Central memory CD8-positive, alpha-beta T cell (primary cell): ENCODE results near the gene KCNH8.

Source experiments
- ATAC-seq: fragments of 150-1000 bp; cut with Tn5 transposase; replicated peaks from 2 replicates; pipeline ENCODE4 v1.10.0; 2022; ENCODE audit warnings: mild to moderate bottlenecking, moderate FRiP score, moderate number of reproducible peaks; ENCODE audit not compliant: poor library complexity, severe bottlenecking; ENCODE audit errors: extremely low read depth
- DNase-seq, 2 donors: peaks; one replicate each; pipeline ENCODE4 v3.0.0; 2021; ENCODE audit warnings: low spot score in 2 of 2
- H3K27ac Mint-ChIP-seq: one replicate; pipeline ENCODE4 v1.8.0; 2022; ENCODE audit warnings: low read depth, mild to moderate bottlenecking, moderate library complexity, mixed read lengths
- H3K27me3 Mint-ChIP-seq: one replicate; pipeline ENCODE4 v1.8.0; 2022; ENCODE audit warnings: mixed read lengths
- H3K36me3 Mint-ChIP-seq: one replicate; pipeline ENCODE4 v1.8.0; 2022; ENCODE audit warnings: mild to moderate bottlenecking, moderate library complexity, mixed read lengths; ENCODE audit not compliant: insufficient read depth
- H3K4me1 Mint-ChIP-seq: one replicate; pipeline ENCODE4 v1.8.0; 2022; ENCODE audit warnings: mixed read lengths
- H3K4me3 Mint-ChIP-seq: one replicate; pipeline ENCODE4 v1.8.0; 2022; ENCODE audit warnings: mild to moderate bottlenecking, moderate library complexity, mixed read lengths
- H3K9me3 Mint-ChIP-seq: one replicate; pipeline ENCODE4 v1.8.0; 2022; ENCODE audit warnings: mixed read lengths

Gene KCNH8

DNA sequence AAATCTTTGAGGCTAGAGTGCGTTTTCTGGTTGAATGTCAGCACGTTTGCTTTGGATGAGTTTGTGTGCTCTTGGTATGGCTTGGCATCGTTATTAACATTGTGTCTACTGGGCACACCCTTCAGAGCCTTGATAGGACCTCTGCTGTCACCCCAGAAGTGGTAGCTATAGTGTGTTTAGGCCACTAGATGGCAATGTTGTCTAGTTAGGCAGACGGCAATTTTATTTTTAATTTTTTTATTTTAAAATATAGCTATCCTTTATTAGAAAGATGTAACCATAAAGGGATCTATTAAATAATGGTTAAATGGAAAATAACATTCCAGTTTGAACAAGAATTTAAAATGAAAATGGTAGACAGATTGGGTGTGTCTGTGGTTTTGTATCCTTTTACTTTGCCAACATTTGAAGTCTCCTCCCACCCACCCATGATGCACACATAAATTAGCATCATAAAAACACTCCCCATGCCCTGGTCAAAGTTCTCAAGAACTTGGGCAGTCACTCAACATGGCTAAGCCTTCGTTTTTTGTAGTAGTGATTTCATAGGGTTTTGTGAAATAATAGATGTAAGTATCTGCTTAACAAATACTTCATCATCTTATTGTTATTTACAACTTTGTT, 200.7 kb downstream of the KCNH8 start:
- no peaks in the 10 kb centered on the region for H3K9me3 Mint-ChIP-seq
- DNase-seq (no peak), ATAC-seq (no peak)
- no peak overlapping the region for H3K27ac Mint-ChIP-seq
- no peak overlapping the region for H3K4me3 Mint-ChIP-seq
- no peaks in the 10 kb centered on the region for H3K36me3 Mint-ChIP-seq
- H3K27me3 Mint-ChIP-seq = no peaks in the 10 kb centered on the region
- no peaks in the 10 kb centered on the region for H3K4me1 Mint-ChIP-seq

DNA sequence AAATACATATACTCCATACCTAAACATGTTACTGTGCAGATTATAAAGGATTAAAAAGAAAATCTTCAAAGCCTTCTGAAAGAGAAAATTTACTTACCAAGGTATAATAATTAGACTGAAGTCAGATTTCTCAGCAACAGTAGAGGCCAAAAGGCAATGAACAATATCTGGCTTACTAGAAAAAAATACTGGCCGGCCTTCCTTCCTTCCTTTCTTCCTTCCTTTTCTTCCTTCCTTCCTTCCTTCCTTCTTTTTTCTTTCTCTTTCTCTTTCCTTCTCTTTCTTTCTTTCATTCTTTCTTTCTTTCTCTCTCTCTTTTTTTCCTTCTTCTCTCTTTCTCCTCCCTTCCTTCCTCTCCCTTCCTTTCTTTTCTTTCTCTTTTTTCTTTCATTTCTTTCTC, 209.6 kb downstream of the KCNH8 start:
- no peak overlapping the region for H3K27ac Mint-ChIP-seq
- H3K9me3 Mint-ChIP-seq = no peaks in the 10 kb centered on the region
- no peaks in the 10 kb centered on the region for H3K4me1 Mint-ChIP-seq
- DNase-seq (no peak), ATAC-seq (no peak)
- no peak overlapping the region for H3K4me3 Mint-ChIP-seq
- no peaks in the 10 kb centered on the region for H3K36me3 Mint-ChIP-seq
- no peaks in the 10 kb centered on the region for H3K27me3 Mint-ChIP-seq

DNA sequence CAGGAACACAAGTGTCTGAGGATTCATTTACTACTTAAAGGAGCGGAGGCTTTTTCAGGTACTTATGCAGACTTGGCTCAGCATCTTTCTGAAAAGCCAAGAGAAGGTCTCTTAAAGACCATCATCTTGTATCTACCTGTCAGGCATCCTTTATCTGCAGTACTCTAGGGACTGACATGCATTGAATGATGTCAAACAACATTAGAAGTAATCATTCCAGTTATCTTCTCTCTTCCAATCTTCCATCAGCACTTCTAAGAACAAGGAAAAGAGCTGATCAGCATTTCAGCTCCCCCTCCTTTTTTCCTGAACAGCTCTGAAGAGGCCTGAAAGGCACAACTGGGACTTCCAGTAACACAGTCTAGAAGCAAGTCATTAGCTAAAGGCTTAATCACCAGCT, 214.8 kb downstream of the KCNH8 start:
- peaks cover 4% of the 10 kb centered on the region for H3K9me3 Mint-ChIP-seq
- no peaks in the 10 kb centered on the region for H3K4me1 Mint-ChIP-seq
- no peak for ATAC-seq
- H3K4me3 Mint-ChIP-seq = no peak overlapping the region
- no peak overlapping the region for H3K27ac Mint-ChIP-seq
- H3K36me3 Mint-ChIP-seq = no peaks in the 10 kb centered on the region
- DNase-seq = no peak
- no peaks in the 10 kb centered on the region for H3K27me3 Mint-ChIP-seq

GRCh38 chr3:19364148-19364547, 215.8 kb downstream of the KCNH8 start:
- no peak for DNase-seq
- H3K9me3 Mint-ChIP-seq = peaks cover 5% of the 10 kb centered on the region
- ATAC-seq = no peak
- no peaks in the 10 kb centered on the region for H3K27me3 Mint-ChIP-seq
- H3K36me3 Mint-ChIP-seq = no peaks in the 10 kb centered on the region
- no peak overlapping the region for H3K27ac Mint-ChIP-seq
- no peaks in the 10 kb centered on the region for H3K4me1 Mint-ChIP-seq
- no peak overlapping the region for H3K4me3 Mint-ChIP-seq

- H3K36me3 Mint-ChIP-seq = no peaks in the 10 kb centered on the region
These were observed 217.2 kb downstream of the KCNH8 start for GRCh38 chr3:19365471-19365870.

DNA sequence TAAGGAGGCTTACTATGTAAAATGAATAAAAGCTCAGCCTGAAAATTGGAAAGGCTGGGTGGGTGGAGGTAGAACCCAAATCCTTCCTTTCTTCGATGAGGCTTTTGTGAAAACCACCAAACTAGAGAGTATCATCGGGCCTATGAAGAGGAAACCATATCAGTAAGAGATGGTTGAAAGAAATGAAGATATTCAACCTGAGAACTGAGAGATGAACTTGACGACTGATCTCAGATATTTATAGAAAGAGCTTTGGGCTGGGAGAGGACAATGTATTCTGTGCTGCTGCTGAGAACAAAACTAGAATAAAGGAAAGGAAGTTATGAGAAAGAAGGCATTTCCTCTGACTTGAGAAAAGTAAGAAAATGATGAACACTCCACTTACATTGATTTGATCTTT, 236.6 kb downstream of the KCNH8 start:
- no peak for ATAC-seq
- no peak for DNase-seq
- no peaks in the 10 kb centered on the region for H3K36me3 Mint-ChIP-seq
- H3K9me3 Mint-ChIP-seq = no peaks in the 10 kb centered on the region
- H3K4me3 Mint-ChIP-seq = no peak overlapping the region
- H3K27ac Mint-ChIP-seq = no peak overlapping the region
- H3K4me1 Mint-ChIP-seq = no peaks in the 10 kb centered on the region
- H3K27me3 Mint-ChIP-seq = no peaks in the 10 kb centered on the region

More at GRCh38 chr3:19365471-19365870, 217.2 kb downstream of the KCNH8 start:
- no peaks in the 10 kb centered on the region for H3K27me3 Mint-ChIP-seq
- H3K9me3 Mint-ChIP-seq = peaks cover 16% of the 10 kb centered on the region
- H3K4me3 Mint-ChIP-seq = no peak overlapping the region
- DNase-seq (no peak), ATAC-seq (no peak)
- no peak overlapping the region for H3K27ac Mint-ChIP-seq
- no peaks in the 10 kb centered on the region for H3K4me1 Mint-ChIP-seq

DNA sequence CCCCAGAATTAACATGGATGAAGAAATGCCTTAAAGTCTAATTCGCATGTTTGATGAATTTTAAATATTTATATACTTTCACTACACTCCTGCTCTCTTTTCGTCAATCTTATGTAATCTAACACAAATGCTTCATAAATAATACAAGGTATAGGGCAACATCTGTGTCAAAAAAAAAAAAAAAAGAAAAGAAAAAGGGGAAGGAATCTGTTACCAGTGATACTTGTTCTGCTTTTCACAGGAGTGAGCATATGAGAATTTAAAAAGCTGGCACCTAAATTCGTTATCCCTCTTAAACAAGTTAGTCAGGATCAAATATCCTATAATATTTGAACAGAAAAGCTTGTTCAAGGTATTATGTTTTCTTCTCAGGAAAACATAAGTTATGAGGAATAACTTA, 243.8 kb downstream of the KCNH8 start:
- peaks cover 6% of the 10 kb centered on the region for H3K9me3 Mint-ChIP-seq
- no peaks in the 10 kb centered on the region for H3K4me1 Mint-ChIP-seq
- H3K36me3 Mint-ChIP-seq = no peaks in the 10 kb centered on the region
- H3K4me3 Mint-ChIP-seq = no peak overlapping the region
- DNase-seq = no peak
- no peak overlapping the region for H3K27ac Mint-ChIP-seq
- no peaks in the 10 kb centered on the region for H3K27me3 Mint-ChIP-seq
- no peak for ATAC-seq

GRCh38 chr3:19394946-19395345, 246.6 kb downstream of the KCNH8 start:
- DNase-seq (no peak), ATAC-seq (no peak)
- Mint-ChIP-seq H3K36me3 (no peaks in the 10 kb centered on the region), H3K27ac (no peak overlapping the region), H3K27me3 (no peaks in the 10 kb centered on the region), H3K4me3 (no peak overlapping the region), H3K4me1 (no peaks in the 10 kb centered on the region), H3K9me3 (peaks cover 6% of the 10 kb centered on the region)

GRCh38 chr3:19396726-19397125, 248.4 kb downstream of the KCNH8 start:
- no peak for DNase-seq
- Mint-ChIP-seq H3K4me3 (no peak overlapping the region), H3K4me1 (no peaks in the 10 kb centered on the region), H3K27me3 (no peaks in the 10 kb centered on the region), H3K36me3 (no peaks in the 10 kb centered on the region), H3K9me3 (no peaks in the 10 kb centered on the region), H3K27ac (no peak overlapping the region)
- ATAC-seq = no peak

DNA sequence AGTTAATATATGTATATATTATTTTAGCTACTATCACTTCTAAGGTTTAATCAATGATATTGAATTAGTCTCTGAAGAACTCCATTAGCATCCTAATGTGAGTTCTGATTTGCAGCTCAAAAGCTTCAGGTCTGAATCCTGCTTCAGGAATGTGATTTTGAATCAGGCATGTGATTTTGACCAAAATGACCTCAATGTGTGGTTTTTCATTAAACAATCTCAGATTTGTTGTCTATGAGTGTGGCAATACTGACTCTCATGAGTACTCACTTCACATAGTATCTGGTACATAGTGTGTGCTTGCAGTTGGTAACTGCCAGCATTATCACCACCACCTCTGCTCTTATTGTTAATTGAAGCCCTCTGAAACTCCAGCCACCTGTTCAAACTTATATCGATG, 251.0 kb downstream of the KCNH8 start:
- Mint-ChIP-seq H3K4me3 (no peak overlapping the region), H3K27ac (no peak overlapping the region), H3K27me3 (no peaks in the 10 kb centered on the region), H3K36me3 (no peaks in the 10 kb centered on the region), H3K9me3 (no peaks in the 10 kb centered on the region), H3K4me1 (no peaks in the 10 kb centered on the region)
- ATAC-seq (no peak), DNase-seq (no peak)

GRCh38 chr3:19399836-19400235, 251.5 kb downstream of the KCNH8 start:
- no peaks in the 10 kb centered on the region for H3K4me1 Mint-ChIP-seq
- no peak overlapping the region for H3K4me3 Mint-ChIP-seq
- no peak for ATAC-seq
- no peaks in the 10 kb centered on the region for H3K9me3 Mint-ChIP-seq
- no peak overlapping the region for H3K27ac Mint-ChIP-seq
- H3K27me3 Mint-ChIP-seq = no peaks in the 10 kb centered on the region
- H3K36me3 Mint-ChIP-seq = no peaks in the 10 kb centered on the region
- DNase-seq = no peak

DNA sequence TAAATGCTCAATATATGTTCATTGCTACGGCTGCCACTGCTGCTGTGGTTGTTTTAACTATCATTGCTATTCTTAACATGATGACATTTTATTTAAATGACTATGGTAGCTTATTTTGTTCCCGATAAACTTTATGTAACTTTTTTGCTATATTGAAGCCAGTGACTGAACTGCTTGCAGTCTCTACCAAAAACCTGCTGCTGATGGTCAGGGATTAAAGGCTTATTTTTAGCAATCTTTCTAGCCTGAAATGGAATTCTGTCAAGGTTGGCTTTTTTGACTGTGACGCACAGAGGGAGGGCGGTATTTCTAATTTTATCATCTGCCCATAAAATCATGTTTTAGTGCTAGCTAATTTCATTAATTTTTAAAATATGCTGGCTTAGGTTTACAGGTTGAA, 271.8 kb downstream of the KCNH8 start:
- peaks cover 9% of the 10 kb centered on the region for H3K9me3 Mint-ChIP-seq
- H3K27ac Mint-ChIP-seq = no peak overlapping the region
- DNase-seq = no peak
- no peaks in the 10 kb centered on the region for H3K4me1 Mint-ChIP-seq
- no peaks in the 10 kb centered on the region for H3K27me3 Mint-ChIP-seq
- no peaks in the 10 kb centered on the region for H3K36me3 Mint-ChIP-seq
- no peak overlapping the region for H3K4me3 Mint-ChIP-seq
- no peak for ATAC-seq

GRCh38 chr3:19425825-19426224, 277.5 kb downstream of the KCNH8 start:
- Mint-ChIP-seq H3K9me3 (peaks cover 23% of the 10 kb centered on the region), H3K27ac (no peak overlapping the region), H3K36me3 (no peaks in the 10 kb centered on the region), H3K4me3 (no peak overlapping the region), H3K4me1 (no peaks in the 10 kb centered on the region), H3K27me3 (no peaks in the 10 kb centered on the region)
- ATAC-seq (no peak), DNase-seq (no peak)
